Measurements from ENCODE around the gene RREB1.

- TF ChIP-seq, protein P1, sequence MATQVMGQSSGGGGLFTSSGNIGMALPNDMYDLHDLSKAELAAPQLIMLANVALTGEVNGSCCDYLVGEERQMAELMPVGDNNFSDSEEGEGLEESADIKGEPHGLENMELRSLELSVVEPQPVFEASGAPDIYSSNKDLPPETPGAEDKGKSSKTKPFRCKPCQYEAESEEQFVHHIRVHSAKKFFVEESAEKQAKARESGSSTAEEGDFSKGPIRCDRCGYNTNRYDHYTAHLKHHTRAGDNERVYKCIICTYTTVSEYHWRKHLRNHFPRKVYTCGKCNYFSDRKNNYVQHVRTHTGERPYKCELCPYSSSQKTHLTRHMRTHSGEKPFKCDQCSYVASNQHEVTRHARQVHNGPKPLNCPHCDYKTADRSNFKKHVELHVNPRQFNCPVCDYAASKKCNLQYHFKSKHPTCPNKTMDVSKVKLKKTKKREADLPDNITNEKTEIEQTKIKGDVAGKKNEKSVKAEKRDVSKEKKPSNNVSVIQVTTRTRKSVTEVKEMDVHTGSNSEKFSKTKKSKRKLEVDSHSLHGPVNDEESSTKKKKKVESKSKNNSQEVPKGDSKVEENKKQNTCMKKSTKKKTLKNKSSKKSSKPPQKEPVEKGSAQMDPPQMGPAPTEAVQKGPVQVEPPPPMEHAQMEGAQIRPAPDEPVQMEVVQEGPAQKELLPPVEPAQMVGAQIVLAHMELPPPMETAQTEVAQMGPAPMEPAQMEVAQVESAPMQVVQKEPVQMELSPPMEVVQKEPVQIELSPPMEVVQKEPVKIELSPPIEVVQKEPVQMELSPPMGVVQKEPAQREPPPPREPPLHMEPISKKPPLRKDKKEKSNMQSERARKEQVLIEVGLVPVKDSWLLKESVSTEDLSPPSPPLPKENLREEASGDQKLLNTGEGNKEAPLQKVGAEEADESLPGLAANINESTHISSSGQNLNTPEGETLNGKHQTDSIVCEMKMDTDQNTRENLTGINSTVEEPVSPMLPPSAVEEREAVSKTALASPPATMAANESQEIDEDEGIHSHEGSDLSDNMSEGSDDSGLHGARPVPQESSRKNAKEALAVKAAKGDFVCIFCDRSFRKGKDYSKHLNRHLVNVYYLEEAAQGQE (IDR thresholded peaks at IDR 0.05) = no peak
- TF ChIP-seq CTCF (IDR thresholded peaks at IDR 0.05) (no peak), POLR2A (IDR thresholded peaks at IDR 0.05; ENCODE audit: low read length) (no peak), HOXA7 (CRISPR knock-in tag; IDR thresholded peaks at IDR 0.05) (no peak)
Observed at GRCh38 chr6:7075341-7076000, 32.3 kb upstream of the RREB1 start.
